H9 (cell line): ENCODE results near the gene KRTAP5-6. TPM values are rescaled to one million over a fixed set of nuclear protein-coding genes. Genes with fewer than 3 reads are reported as not detected.

ENCODE experiments used
- DNase-seq: peaks from one replicate; pipeline ENCODE4 v3.0.0-alpha.2; 2017
- H2AFZ ChIP-seq: one replicate; pipeline ENCODE4 v1.6.1; 2013; ENCODE audit warnings: mild to moderate bottlenecking, low read length, control low read depth, moderate library complexity
- H2AK5ac ChIP-seq: 2 replicates; pipeline ENCODE4 v1.6.1; 2013; ENCODE audit warnings: low read length, control low read depth, mixed read lengths; ENCODE audit not compliant: insufficient read length
- H2BK120ac ChIP-seq: one replicate; pipeline ENCODE4 v1.6.1; 2013; ENCODE audit warnings: low read depth, mild to moderate bottlenecking, low read length, control low read depth, inconsistent platforms; ENCODE audit not compliant: poor library complexity, severe bottlenecking
- H2BK12ac ChIP-seq: 2 replicates; pipeline ENCODE4 v1.6.1; 2013; ENCODE audit warnings: low read length, control low read depth, mixed read lengths, low read depth; ENCODE audit not compliant: insufficient read length
- H2BK15ac ChIP-seq: 2 replicates; pipeline ENCODE4 v1.6.1; 2013; ENCODE audit warnings: low read depth, low read length, control low read depth
- H2BK20ac ChIP-seq: one replicate; pipeline ENCODE4 v1.6.1; 2013; ENCODE audit warnings: low read depth, mild to moderate bottlenecking, low read length, control low read depth, inconsistent platforms; ENCODE audit not compliant: poor library complexity, severe bottlenecking
- H2BK5ac ChIP-seq: 2 replicates; pipeline ENCODE4 v1.6.1; 2013; ENCODE audit warnings: low read length, control low read depth, mixed read lengths; ENCODE audit not compliant: insufficient read length
- H3K14ac ChIP-seq: 2 replicates; pipeline ENCODE4 v1.6.1; 2013; ENCODE audit warnings: low read length, control low read depth; ENCODE audit not compliant: insufficient read depth
- H3K18ac ChIP-seq: 2 replicates; pipeline ENCODE4 v1.6.1; 2013; ENCODE audit warnings: low read depth, mild to moderate bottlenecking, mixed read lengths, low read length, control low read depth; ENCODE audit not compliant: insufficient read length
- H3K23ac ChIP-seq: 2 replicates; pipeline ENCODE4 v1.6.1; 2013; ENCODE audit warnings: low read length, control low read depth, mixed read lengths, low read depth; ENCODE audit not compliant: insufficient read length
- H3K23me2 ChIP-seq: 2 replicates; pipeline ENCODE4 v1.6.1; 2013; ENCODE audit warnings: low read depth, mild to moderate bottlenecking, mixed read lengths, low read length, control low read depth; ENCODE audit not compliant: insufficient read length, poor library complexity, severe bottlenecking
- H3K27ac ChIP-seq: 2 replicates; pipeline ENCODE4 v1.5.1; 2013; ENCODE audit warnings: low read length, control low read depth, mixed read lengths, low read depth; ENCODE audit not compliant: insufficient read length
- H3K27me3 ChIP-seq: 2 replicates; pipeline ENCODE4 v1.6.1; 2013; ENCODE audit warnings: low read length, control low read depth, inconsistent platforms; ENCODE audit not compliant: insufficient read depth
- H3K4ac ChIP-seq: 2 replicates; pipeline ENCODE4 v1.6.1; 2013; ENCODE audit warnings: low read depth, mild to moderate bottlenecking, control low read depth, inconsistent platforms, low read length, moderate library complexity
- H3K4me1 ChIP-seq: 2 replicates; pipeline ENCODE4 v1.6.1; 2013; ENCODE audit warnings: low read length, control low read depth, inconsistent platforms; ENCODE audit not compliant: insufficient read depth
- H3K4me2 ChIP-seq: 2 replicates; pipeline ENCODE4 v1.6.1; 2013; ENCODE audit warnings: low read length, control low read depth, mixed read lengths; ENCODE audit not compliant: insufficient read length, insufficient read depth
- H3K56ac ChIP-seq: 2 replicates; pipeline ENCODE4 v1.6.1; 2013; ENCODE audit warnings: low read depth, mild to moderate bottlenecking, mixed read lengths, low read length, control low read depth; ENCODE audit not compliant: insufficient read length
- H3K79me1 ChIP-seq: 2 replicates; pipeline ENCODE4 v1.6.1; 2013; ENCODE audit warnings: low read depth, mild to moderate bottlenecking, moderate library complexity, low read length, control low read depth, inconsistent platforms; ENCODE audit not compliant: insufficient read depth, poor library complexity, severe bottlenecking
- H3K79me2 ChIP-seq: 2 replicates; pipeline ENCODE4 v1.6.1; 2013; ENCODE audit warnings: low read length, control low read depth, inconsistent platforms; ENCODE audit not compliant: insufficient read depth
- H3K9ac ChIP-seq: 2 replicates; pipeline ENCODE4 v1.6.1; 2013; ENCODE audit warnings: low read length, control low read depth, mixed read lengths; ENCODE audit not compliant: insufficient read length; ENCODE audit errors: extremely low read depth
- H3K9me3 ChIP-seq: one replicate; pipeline ENCODE4 v1.6.1; 2013; ENCODE audit warnings: low read depth, low read length, inconsistent platforms; ENCODE audit not compliant: control insufficient read depth
- H3T11ph ChIP-seq: one replicate; pipeline ENCODE4 v1.6.1; 2013; ENCODE audit warnings: mild to moderate bottlenecking, low read length, control low read depth, inconsistent platforms
- H4K20me1 ChIP-seq: one replicate; pipeline ENCODE4 v1.6.1; 2013; ENCODE audit not compliant: control insufficient read depth, insufficient read length, insufficient read depth
- H4K5ac ChIP-seq: 2 replicates; pipeline ENCODE4 v1.6.1; 2013; ENCODE audit warnings: low read depth, mild to moderate bottlenecking, mixed read lengths, low read length, control low read depth; ENCODE audit not compliant: insufficient read length
- H4K8ac ChIP-seq: replicated peaks from 2 replicates; pipeline ENCODE4 v1.6.1; 2013; ENCODE audit warnings: low read length, control low read depth, mixed read lengths, low read depth; ENCODE audit not compliant: insufficient read length
- H4K91ac ChIP-seq: 2 replicates; pipeline ENCODE4 v1.6.1; 2013; ENCODE audit warnings: low read depth, mild to moderate bottlenecking, moderate library complexity, mixed read lengths, low read length, control low read depth; ENCODE audit not compliant: insufficient read length
- H3K27ac Mint-ChIP-seq, 3 experiments: 2 replicates in 2 of 3; 3 replicates in 1 of 3; pipeline ENCODE4 v1.8.0; 2020 to 2021; ENCODE audit warnings: mixed read lengths in 3 of 3, mild to moderate bottlenecking in 1 of 3, moderate library complexity in 1 of 3
- H3K27me3 Mint-ChIP-seq: 2 replicates; pipeline ENCODE4 v1.8.0; 2021; ENCODE audit warnings: low read depth, mild to moderate bottlenecking, moderate library complexity, mixed read lengths
- H3K36me3 Mint-ChIP-seq, 3 experiments: 2 replicates in 2 of 3; 3 replicates in 1 of 3; pipeline ENCODE4 v1.8.0; 2020 to 2021; ENCODE audit warnings: low read depth in 3 of 3, mixed read lengths in 3 of 3; ENCODE audit not compliant: insufficient read depth in 1 of 3
- H3K4me1 Mint-ChIP-seq, 2 experiments: 2 replicates each; pipeline ENCODE4 v1.8.0; 2020; ENCODE audit warnings: mixed read lengths in 2 of 2
- H3K4me3 Mint-ChIP-seq, 2 experiments: 2 replicates in 1 of 2; 3 replicates in 1 of 2; pipeline ENCODE4 v1.8.0; 2020 to 2021; ENCODE audit warnings: mild to moderate bottlenecking in 2 of 2, mixed read lengths in 2 of 2, moderate library complexity in 1 of 2
- H3K9me3 Mint-ChIP-seq, 2 experiments: 2 replicates in 1 of 2; 3 replicates in 1 of 2; pipeline ENCODE4 v1.8.0; 2020; ENCODE audit warnings: mild to moderate bottlenecking in 2 of 2, mixed read lengths in 2 of 2, moderate library complexity in 1 of 2
- CTCF ChIP-seq: fragments of 200-600 bp; sonication (generic); conservative IDR thresholded peaks from 3 replicates; pipeline ENCODE4 v1.8.0; 2021; ENCODE audit warnings: antibody characterized with exemption, mild to moderate bottlenecking
- WGBS: extraction: QIAGEN DNeasy Blood & Tissue Kit; methylation state at CpG from one replicate; pipeline ENCODE4 v1.1.7; 2013; ENCODE audit warnings: missing lambda C conversion rate, low lambda C conversion rate, mixed read lengths; ENCODE audit not compliant: insufficient read length; ENCODE audit errors: extremely low coverage; 5-methylcytosine and 5-hydroxymethylcytosine counted together
- total RNA-seq: library from RNA; stranded (reverse); gene quantifications from 2 replicates; pipeline ENCODE4 v1.2.1, GENCODE V29; 2021

Gene KRTAP5-6
- total RNA-seq, 1 experiment from 2014 or later, result not detected

GRCh38 chr11:1655168-1656060, 41.6 kb upstream of the KRTAP5-6 start:
- Histone ChIP-seq H3K27ac (no peak overlapping the region), H2AFZ (no peak overlapping the region), H3K9ac (no peak overlapping the region), H3K23ac (no peak overlapping the region), H2BK15ac (no peak overlapping the region), H2BK12ac (no peak overlapping the region), H4K91ac (no peak overlapping the region), H3K4me1 (no peaks in the 10 kb centered on the region), H3K14ac (no peak overlapping the region), H2AK5ac (no peak overlapping the region), H3K4me2 (no peak overlapping the region), H2BK20ac (no peak overlapping the region), H2BK120ac (no peak overlapping the region), H3T11ph (no peak overlapping the region), H4K20me1 (no peaks in the 10 kb centered on the region), H3K79me1 (no peaks in the 10 kb centered on the region), H4K5ac (no peak overlapping the region), H4K8ac (no peak overlapping the region), H3K27me3 (no peaks in the 10 kb centered on the region; the same call in 1 of the 2 replicates), H2BK5ac (no peak overlapping the region), H3K18ac (no peak overlapping the region), H3K23me2 (no peaks in the 10 kb centered on the region), H3K9me3 (no peaks in the 10 kb centered on the region), H3K4ac (no peak overlapping the region), H3K56ac (no peak overlapping the region), H3K79me2 (no peaks in the 10 kb centered on the region)
- TF ChIP-seq CTCF, result no peak
- peaks cover 49% of the 10 kb centered on the region for H3K27me3 Mint-ChIP-seq
- WGBS, result no CpG with 5 or more reads among the region's 26 CpGs
- H3K9me3 Mint-ChIP-seq, result no peaks in the 10 kb centered on the region
- H3K4me1 Mint-ChIP-seq, result peaks cover 4 to 9% of the 10 kb centered on the region in 2 experiments; a peak in 3 of 4 replicates
- H3K36me3 Mint-ChIP-seq, result no peaks in the 10 kb centered on the region
- no peak overlapping the region for H3K27ac Mint-ChIP-seq
- H3K4me3 Mint-ChIP-seq, result no peak overlapping the region
- no peak for DNase-seq
